Cortex of kidney (tissue), 1 donor: ENCODE results near the gene HOXD8.

Source experiments
- DNase-seq: peaks from one replicate; lab custom pipeline; 2025; lab: John Stamatoyannopoulos, UW

HOXD8 gene

GRCh38 chr2:176147800-176148496 is 18.4 kb downstream of the HOXD8 start:
- DNase-seq, result no peak

DNA sequence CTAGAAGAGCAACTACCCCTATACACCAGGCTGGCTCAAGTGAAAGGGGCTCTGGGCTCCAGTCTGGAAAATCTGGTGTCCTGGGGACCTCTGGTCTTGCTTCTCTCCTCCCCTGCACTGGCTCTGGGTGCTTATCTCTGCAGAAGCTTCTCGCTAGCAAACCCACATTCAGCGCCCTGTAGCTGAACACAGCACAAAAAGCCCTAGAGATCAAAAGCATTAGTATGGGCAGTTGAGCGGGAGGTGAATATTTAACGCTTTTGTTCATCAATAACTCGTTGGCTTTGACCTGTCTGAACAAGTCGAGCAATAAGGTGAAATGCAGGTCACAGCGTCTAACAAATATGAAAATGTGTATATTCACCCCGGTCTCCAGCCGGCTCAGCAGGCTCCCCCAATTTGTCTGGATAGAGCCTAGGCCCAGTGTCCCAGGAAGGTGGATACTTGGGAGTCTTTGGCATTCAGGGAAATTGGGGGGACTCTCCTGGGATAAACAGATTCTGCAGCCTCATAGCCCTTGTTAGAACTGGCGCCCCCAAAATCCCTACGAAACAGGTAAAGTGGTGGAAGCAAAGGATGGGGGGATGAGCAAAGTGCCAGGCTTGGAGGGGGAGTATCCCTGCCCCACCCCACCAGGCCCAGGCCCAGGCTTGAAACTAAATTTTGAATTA is 19.4 kb downstream of the HOXD8 start:
- DNase-seq, result no peak

GRCh38 chr2:176149481-176149938 is 20.0 kb downstream of the HOXD8 start:
- DNase-seq, result no peak

DNA sequence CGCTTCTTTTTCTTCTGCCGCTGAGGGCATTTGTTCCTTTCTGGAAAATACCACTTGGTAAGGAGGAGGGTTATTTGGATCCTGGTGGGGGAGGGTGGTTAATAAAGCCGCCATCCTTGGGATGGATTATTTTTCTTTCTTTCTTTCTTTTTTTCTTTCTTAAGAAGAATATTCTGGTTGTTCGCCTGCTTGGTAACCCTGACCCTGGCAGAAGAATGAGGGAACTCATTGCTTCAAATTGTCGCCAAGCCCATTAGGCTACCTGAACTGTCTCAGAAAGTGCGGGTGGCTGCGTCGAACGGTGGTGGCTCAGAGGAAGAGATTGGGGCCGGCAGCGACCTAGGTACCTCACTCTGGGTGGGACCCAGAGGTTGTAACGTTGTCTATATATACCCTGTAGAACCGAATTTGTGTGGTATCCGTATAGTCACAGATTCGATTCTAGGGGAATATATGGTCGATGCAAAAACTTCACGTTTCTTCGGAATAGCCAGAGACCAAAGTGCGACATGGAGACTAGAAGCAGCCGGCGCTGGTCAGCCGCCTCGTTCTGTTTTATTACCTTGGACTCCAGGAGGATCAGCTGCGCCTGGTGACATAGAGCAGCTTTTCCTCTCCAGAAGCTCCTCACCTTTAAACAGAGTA is 20.6 kb downstream of the HOXD8 start:
- DNase-seq, result no peak

- DNase-seq, result no peak
Measured at GRCh38 chr2:176150584-176151441, 21.3 kb downstream of the HOXD8 start.

DNA sequence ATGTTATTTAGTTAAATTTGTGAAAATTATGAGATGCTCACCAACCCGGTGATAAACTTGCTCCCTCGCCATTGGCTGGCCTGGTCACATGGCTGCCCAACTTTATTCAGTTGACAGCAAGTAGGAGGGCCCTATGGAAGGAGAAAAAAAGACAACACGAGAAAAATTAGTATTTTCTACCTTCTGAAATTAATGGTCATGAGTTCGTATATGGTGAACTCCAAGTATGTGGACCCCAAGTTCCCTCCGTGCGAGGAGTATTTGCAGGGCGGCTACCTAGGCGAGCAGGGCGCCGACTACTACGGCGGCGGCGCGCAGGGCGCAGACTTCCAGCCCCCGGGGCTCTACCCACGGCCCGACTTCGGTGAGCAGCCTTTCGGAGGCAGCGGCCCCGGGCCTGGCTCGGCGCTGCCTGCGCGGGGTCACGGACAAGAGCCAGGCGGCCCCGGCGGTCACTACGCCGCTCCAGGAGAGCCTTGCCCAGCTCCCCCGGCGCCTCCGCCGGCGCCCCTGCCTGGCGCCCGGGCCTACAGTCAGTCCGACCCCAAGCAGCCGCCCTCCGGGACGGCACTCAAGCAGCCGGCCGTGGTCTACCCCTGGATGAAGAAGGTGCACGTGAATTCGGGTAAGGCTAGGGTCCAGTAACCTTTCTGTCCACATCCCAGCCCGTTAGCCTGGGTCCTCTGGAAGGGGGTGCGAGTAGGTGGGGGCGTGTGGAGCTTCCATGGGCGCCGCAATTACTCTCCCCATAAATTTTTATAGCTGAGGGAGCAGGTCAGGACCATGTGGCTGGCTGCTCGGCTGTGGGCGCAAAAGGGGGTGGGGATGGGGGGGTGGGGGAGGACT is 22.2 kb downstream of the HOXD8 start, which contains the start of gene HOXD4:
Gene HOXD4, plus strand, starts transcription at position 109 of the 846 bp plus-strand sequence. Its CDS starts 84 bp downstream, at position 193.
- no peak for DNase-seq

DNA sequence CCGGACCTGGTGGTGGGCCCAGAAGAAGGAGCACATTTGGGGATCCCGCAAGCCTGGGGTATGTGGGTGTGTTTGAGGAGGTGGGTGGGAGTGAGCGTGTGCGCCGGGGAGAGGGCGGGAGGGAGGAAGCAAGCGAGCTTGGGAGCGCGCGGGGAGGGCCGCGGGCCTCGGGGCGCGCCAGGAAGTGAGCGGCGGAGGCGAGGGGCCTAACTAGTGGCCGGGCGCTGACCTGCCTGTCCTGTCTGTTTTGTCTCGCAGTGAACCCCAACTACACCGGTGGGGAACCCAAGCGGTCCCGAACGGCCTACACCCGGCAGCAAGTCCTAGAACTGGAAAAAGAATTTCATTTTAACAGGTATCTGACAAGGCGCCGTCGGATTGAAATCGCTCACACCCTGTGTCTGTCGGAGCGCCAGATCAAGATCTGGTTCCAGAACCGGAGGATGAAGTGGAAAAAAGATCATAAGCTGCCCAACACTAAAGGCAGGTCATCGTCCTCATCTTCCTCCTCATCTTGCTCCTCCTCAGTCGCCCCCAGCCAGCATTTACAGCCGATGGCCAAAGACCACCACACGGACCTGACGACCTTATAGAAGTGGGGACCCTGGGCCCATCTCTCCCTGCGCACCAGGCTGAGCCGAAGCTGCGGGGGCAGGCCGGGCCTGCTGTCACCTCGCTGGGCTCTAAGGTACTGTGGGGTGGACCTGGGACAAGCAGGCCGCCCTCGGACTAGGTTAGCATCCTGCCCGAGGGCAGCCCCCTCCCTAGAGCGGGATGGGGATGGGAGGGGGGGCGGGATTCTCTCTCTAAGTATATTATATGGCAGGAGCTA is 23.1 kb downstream of the HOXD8 start:
- no peak for DNase-seq

- no peak for DNase-seq
Measured at GRCh38 chr2:176154576-176155252, 25.2 kb downstream of the HOXD8 start.

- DNase-seq, result no peak
Measured at GRCh38 chr2:176155356-176156044, 26.0 kb downstream of the HOXD8 start.

- no peak for DNase-seq
Measured at GRCh38 chr2:176156301-176156806, 26.8 kb downstream of the HOXD8 start.

DNA sequence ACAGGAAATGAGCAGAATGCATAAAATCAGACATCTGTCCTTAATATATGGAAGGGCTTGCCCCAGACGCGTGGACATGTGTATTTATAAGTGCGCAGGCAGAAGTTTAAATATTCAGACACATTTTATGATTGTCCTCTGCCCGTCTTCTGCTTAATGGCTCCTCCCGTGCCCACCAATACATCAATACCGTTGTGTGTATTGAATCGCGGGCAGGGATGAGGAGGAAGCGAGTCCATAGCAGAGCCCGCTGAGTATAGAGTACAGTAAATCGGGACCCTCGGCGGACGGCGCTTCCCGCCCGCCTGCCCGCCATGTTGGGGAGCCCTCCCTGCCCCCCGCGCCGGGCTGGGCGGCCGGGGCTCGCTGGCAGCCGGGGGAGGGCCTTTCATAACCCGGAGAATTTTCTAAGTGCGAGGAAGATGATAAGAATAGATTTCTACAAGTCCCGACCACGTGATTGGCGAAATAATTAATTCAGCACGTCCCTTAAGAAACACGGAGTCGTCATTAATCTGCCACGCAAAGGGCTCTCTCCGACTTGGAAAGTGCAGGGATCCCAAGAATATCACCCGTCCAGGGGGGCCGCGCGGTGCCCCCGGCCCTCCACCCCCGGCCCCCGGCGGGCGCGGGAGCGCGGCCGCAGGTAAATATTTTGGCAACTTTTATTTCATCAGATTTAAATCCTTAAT is 27.4 kb downstream of the HOXD8 start, which contains the start of gene HOXD3:
Gene HOXD3, plus strand, starts transcription at position 501 of the 692 bp plus-strand sequence. CDS start 11,808 bp downstream, outside the sequence.
- no peak for DNase-seq

DNA sequence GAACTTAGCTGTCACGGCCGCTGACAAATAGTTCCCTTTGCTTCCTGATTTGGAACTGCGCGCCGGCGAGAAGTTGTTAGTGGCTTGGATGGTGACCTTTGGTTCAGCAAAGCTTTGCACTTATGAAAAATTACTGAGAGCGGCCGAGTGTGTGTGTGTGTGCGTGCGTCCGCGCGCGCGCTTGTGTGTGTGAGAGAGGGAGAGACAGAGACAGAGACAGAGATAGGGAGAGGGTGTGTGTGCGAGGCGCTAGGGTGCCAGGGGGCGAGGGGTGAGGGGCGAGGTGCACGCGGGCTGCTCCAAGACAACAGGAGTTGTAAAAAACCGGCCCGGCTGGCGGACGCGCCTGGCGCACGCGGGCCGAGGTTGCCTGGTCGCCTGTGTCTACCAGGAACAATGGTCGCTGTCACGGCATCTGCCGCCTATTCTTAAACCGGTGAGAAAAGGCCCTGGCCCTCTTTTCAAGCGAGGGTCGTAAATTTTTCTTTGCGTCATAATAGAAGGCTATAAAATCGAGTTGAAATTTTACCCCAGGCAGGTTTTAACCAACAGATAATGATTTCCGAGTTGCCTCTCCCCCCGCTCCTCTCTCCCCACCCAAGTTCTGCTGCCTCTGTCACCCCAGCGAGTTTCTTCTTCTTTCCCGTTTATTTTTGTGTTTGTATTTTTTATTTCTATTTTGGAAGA is 28.1 kb downstream of the HOXD8 start:
- no peak for DNase-seq

DNA sequence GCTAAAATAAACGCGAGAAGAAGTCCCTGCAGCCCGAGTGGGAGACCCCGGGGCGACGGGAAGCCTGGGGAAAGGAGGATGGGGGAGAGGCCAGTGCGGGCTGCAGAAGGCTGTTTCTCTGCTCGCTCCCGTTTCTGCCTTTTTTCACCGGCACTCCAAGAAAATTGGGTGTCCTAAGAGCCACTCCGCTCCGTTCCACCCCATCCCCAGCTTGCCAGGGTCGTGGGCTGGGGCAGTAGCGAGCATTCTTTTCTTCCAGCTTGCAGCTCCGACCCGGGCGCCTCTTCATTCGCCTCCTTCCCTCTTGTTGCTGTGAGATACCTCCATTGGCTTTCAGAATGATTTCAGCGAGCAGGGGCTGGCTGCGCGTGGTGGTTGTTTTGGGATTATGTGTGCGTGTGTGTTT is 28.7 kb downstream of the HOXD8 start:
- no peak for DNase-seq

GRCh38 chr2:176158855-176159662 is 29.6 kb downstream of the HOXD8 start:
- DNase-seq, result no peak

DNA sequence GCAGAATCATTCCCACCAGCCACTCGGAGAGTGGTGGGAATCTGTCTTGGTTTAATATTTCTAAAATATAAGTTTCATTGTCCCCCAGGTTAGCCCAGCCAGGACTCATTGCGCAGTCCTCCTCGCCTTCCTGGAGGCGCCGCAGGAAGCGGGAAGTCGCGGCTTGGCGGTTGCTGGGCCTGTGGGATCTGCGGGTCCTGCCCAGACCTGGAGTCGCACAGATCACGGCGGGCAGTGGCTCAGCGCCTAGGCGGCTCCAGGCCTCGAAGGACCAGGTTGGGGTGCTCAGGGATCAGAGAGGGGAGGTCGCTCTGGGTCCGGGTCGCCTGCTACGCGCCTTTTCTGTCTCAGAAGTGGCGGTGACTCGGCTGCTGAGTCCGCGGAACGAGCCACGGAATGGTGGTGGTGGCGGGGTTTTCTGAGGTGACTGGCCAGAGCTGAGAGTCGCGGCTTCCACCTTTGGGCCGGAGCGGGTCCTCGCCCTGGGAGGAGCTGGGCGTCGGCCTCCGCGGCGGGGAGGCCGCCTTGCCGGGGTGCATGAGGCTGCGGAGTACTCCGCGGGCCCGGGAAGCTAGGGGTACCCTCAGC is 30.3 kb downstream of the HOXD8 start:
- no peak for DNase-seq
